ENCODE data around the gene VASN.

- TF ChIP-seq NFRKB (IDR thresholded peaks at IDR 0.05) (no peak), ZNF384 (IDR thresholded peaks at IDR 0.05) (no peak), CTBP1 (IDR thresholded peaks at IDR 0.05; ENCODE audit: borderline replicate concordance) (no peak), SP1 (IDR thresholded peaks at IDR 0.05) (no peak), HDGF (IDR thresholded peaks at IDR 0.05; ENCODE audit: borderline replicate concordance) (no peak), SUZ12 (IDR thresholded peaks at IDR 0.05) (no peak), FOXK2 (IDR thresholded peaks at IDR 0.05) (no peak), FOXA1 (IDR thresholded peaks at IDR 0.05) (no peak), TARDBP (IDR thresholded peaks at IDR 0.05) (no peak), LEF1 (IDR thresholded peaks at IDR 0.05; ENCODE audit: borderline replicate concordance) (no peak)
Observed at GRCh38 chr16:4333308-4333638, 38.4 kb upstream of the VASN start.
